ENCODE data around the gene CTSH.

CTSH gene

DNA sequence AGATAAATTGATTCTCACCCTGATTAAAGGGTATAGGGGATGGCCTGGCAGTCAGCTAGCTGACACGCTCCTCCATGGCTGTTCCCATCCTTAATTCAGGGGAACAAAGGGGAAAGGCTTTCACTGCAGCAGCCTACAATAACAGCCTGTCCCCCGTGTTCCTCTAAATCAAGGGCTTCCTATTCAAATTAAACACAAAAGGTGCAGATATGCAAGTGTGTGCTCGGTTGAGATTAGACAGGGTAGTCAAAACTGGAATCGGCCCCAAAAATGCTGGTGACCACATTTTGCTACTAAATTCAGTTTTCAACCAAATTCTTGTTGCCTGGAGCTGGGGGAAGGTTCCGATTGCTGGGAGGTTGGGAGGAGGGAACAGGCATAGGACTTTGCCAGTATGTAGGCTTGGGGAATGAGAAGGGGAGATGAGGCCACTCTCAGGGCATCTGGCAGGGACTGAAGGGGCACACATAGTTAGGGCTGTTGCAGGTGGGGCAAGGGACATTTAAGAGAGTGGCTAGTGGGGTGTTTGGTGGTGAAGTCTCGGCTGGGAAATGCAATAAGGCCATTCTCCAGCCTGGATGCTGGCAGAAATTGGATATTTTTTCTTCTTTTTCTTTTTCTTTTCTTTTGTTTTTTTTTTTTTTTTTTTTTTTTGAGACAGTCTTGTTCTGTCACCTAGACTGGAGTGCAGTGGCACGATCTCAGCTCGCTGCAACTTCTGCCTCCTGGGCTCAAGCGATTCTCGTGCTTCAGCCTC, 32.9 kb upstream of the CTSH start:
- no peak for DNase-seq

DNA sequence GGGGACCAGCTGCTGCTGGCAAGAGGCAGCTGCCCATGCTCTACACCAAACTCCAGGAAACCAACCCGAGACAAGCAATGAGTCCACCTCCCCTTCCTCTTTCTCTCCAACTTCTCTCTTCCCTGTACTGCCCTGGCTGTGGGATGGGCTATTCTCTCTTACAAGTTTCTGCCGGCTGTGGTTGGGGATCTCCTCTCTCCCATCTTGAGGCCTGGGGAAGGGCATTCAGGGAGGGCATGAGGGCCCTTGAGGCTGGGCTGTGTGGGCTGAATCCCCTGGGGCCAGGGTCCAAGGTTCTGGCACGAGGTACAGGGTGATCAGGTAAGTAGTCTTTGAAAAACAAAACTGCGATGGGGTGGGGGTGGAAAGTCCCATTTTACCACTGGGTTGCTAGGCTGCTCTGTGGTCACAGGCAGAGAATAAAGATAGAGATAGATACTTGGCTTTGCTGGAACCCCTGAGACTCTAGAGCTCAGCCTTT, 32.3 kb upstream of the CTSH start:
- no peak for DNase-seq

DNA sequence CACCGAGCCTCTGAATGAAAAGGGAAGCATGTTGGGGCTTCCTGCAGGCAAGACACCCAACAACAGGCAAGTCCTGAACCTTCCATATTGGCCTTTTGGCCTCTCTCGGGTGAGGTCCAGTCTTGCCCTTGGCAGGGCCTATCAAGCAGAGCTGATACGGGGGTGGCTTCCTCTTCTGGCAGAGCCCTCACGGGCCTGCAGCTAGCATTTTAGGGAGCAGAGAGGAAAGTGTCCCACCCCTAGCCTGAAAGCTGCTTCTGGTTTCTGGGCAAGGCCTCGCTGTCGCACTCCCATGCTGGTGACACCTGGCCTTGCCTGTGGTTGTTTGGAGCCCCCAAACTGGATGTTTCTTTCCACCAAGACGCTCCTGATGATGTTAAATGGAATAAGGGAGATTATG, 31.8 kb upstream of the CTSH start:
- DNase-seq = no peak

DNA sequence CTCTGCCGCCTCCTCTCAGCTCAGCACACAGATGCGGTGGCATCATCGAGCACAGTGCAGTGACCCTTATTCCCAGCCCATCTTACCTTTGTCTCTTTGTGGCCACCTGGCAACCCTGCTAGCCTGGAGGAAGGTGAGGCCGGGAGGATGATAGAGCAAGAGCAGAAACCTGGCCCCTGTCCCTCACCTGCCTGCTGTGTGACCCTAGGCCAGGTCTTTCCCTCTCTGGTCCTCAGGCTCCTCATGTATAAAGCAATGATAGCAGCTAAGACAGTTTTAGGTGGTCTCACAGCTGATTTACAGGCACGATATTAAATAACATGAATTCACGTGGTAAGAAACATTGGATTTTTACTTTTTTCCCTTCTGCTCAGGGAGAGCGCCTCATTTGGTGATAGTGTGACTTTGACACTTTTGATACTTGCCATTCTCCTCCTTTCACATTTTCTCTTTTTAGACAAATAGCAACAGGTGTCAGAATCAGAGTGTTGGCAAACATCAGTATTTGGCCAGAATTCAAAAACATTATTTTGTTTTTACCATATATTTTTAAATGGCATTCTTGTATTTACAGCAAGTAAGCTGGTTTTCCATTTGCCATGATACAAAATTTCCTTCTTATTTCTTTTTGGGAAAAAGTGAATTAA, 29.5 kb upstream of the CTSH start:
- no peak for DNase-seq

DNA sequence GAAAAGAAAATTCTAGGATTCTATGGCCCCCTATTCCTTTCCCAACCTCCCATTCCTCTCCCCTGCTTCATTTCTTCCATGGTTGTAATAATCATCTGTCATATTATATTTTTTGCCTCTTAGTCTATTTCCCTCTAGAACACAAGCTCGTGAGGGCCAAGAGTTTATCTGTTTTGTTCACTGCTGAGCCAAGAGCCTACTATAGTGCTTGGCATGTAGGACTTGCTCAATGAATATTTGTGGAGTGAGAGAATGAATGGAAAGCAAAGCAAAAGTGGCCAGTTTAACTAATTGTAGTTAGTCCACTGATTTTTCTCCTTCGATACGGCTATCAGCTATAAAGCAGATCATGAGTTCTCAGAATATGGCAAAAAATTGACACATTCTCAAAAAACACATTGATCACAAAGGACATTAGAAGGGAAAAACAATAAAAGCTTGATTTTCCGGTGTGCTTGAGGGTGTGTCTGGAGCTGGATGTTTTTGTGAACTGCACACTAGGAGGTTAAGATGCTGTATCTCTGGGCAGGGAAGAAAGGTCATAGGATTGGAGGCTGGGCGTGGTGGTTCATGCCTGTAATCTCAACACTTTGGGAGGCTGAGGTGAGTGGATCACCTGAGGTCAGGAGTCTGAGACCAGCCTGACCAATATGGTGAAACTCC, 25.0 kb upstream of the CTSH start:
- DNase-seq = no peak

DNA sequence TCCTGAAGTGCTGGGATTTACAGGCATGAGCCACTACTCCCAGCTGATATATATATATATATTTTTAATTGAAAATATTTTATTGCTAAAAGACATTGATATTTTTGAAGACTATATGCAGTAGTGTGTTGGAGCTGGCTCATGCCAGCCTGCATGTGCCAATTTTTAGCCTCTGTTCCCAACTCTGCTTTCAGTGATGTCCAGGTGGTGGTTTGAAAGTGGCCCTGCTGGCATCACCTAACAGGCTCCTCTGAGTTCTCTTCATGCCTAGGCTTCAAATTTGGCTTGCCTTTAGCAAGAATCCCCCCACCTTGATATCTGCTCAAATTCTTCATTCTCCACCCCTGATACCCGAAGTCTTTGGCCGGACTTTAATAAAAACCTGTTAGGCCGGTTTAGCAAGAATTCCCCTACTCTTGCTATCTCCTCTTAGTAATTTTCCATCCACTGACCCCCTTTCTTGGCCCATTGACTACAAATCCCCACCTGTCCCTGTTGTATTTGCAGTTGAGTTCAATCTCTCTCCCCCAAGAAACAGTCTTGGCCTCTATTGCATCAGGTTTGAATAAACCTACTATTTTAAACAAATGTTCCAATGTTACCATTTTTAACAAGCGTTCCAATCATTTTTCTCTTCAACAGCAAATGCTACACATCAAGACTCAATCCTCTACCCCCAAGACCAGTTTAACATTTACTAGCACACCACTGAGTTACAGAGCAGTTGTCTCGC, 23.9 kb upstream of the CTSH start:
- no peak for DNase-seq

DNA sequence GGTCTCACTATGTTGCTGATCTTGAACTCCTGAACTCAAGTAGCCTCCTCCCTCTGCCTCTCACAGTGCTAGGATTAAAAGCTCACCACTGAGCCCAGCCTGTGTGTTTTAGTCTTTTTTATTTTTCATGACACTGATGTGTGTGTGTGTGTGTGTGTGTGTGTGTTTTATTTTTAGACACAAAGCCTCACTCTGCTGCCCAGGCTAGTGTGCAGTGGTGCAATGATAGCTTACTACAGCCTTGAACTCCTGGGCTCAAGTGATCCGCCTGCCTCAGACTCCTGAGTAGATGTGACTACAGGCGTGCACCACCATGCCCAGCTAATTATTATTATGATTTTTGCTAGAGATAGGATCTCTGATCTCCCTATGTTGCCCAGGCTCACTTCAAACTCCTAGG, 23.3 kb upstream of the CTSH start:
- DNase-seq = no peak

DNA sequence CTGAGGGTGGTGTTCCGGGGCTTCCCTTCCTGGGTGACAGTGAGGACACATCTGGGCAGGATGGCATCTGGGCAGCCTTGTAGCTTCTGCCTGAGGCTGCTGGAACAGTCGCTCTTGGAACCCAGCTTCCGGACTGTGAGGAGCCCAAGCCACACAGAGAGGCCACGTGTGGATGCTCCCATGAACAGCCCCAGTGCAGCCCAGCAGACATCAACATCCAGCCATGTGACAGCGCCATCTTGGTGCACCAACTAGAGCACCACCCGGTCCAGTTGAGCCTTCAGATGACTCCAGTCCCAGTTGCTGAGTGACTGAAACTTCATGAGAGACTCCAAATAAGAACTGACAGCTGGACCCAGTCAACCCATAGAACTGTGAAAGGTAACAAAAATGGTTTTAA, 15.5 kb upstream of the CTSH start:
- no peak for DNase-seq

DNA sequence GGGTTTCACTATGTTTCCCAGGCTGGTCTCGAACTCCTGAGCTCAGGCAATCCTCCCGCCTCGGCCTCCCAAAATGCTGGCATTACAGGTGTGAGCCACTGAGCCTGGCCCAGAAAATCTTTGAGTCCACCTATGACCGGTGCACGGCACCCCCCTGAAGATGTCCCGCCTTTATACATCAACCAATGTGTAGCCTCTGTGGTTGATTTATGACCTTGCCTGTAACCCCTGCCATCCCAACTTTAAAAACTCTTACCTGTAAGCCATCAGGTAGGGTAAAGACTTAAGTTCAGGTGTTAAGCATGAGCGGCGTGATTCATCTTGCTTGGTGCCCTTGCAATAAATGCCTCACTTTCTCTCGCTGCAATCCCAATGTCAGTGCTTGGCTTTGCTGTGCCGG, 14.5 kb upstream of the CTSH start:
- DNase-seq = no peak

DNA sequence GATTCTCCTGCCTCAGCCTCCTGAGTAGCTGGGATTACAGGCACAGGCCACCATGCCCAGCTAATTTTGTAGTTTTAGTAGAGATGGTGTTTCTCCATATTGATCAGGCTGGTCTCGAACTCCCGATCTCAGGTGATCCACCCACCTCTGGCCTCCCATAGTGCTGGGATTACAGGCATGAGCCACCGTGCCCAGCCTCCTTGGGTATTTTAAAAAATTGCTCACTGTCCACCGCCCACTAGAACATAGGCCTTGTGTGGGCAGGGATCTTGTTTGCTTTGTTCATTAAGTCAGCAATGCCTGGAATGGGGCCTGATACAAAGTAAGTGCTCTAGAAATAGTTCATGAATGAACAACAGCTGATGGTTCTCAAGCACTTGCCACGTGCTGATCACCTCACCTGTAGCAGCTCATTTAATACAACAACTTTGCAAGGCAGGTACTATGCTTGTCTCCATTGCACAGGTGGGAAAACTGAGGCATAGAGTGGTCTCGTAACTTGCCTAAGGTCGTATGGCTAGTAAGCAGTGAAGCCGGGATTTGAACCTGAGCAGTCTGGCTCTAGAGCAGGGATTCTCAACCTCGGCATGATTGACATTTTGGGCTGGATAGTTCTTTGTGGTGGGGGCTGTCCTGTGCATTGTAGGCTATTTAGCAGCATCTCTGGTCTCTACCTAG, 12.7 kb upstream of the CTSH start:
- no peak for DNase-seq

DNA sequence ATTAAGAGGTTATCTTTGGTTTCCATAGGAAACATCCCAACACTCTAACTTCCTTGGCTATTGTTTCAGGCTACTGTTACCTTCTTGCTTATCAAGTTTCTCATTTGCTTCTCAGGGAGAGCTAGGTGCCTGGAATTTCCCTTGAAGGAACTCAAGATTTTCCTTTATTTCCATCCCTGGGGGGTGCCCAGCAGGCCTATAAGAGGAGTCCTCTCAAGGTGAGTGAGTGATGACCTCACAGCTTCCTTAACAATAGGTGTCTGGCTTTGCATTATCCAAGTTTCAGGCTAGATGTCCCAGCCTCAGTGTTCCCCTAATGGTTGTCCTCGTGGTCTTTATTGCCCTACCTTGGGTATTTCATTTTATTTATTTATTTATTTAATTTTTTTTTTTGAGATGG, 12.1 kb upstream of the CTSH start:
- no peak for DNase-seq

DNA sequence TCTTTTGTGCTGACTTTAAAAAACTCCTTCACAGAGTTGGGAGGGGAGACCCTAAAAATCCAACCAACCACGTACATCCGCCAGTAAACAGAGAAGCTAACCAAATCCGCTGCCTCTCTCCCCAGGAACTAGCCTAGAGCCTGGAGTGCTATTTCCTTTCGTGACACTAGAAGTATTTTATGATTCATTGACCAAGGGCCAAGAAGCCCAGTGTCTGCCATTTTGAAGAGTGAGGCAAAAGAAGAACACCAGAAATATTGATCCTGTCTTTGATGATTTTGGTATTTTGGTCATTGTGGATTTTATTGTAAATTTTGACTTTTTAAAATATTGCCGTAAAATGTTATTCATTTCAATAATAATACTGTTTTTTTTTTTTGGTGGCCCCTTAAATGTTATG, 10.5 kb upstream of the CTSH start:
- no peak for DNase-seq

DNA sequence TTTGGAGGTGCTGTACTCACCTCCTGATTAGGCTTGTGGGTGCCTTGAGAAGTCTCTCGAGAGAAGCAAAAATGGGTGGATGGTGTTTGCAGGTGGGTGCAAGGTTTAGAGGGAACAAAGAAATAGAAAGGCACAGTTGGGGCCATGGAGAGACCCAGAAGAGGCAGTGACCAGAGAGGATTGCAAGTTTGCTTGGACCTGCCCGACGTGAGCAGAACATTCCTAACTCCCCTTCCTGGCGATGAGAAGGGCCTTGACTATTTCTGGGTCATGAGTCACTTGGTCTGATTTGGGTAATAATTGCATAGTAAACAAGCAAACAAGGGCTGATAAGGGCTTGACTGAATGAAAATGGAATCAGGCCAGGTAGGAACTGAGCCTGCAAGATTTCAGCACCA, 7.0 kb upstream of the CTSH start:
- no peak for DNase-seq

DNA sequence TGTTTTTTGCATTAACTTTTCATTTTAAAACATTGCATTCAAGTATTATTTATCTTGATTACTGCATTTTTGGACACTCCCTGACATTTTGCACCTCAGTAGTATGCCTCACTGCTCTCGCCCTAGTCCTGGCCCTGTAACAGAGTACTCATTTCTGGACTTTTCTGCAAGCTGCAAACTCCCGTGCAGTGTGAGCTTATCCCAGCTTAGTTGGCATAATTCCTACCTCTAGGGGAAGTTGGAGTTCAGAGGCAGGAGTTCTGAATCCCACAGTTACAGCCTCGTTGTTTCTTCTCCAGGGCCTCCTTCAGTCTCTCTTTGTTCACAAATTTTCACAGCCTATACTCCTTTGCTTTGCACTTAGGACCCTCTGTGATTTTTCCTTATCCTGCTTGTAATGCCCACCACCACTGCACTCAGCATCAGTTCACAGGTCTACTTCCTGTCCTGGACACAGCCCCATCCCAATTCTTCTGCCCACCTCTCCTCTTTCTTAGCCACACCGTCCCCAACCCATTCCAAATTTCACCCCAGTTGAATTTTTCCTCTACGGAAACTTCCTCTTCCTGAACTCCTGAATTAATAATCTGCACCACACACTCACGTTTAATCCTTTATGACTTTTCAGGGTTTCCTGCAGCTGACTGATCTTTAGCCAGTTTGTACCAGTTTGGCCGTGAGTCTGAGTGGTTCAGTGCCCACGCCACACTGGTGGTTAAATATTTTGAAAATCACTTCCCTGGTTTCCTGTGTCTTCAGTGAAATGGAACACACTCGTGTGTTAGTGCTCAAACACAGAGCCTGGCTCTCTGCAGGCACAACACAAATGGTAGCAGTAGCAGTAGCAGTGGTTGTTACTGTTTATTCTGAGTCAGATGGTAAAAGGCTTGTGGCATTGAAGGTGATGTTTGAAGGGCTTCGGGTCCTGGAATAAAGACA, 6.3 kb upstream of the CTSH start:
- DNase-seq = peak; percentile 11

DNA sequence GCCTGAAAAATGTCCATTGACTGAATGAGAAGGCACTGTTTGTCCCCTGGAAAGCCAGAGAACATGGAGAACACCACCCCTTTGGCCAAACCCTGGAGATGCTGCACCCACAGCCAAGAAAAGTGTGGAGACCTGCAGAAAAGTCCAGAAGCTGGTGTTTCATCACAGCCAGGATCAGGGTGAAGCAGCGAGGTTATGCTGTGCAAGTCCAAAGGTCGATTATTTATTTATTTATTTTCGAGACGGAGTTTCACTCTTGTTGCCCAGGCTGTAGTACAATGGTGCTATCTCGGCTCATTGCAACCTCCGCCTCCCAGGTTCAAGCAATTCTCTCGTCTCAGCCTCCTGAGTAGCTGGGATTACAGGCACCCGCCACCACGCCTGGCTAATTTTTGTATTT, 5.5 kb upstream of the CTSH start:
- DNase-seq = no peak

DNA sequence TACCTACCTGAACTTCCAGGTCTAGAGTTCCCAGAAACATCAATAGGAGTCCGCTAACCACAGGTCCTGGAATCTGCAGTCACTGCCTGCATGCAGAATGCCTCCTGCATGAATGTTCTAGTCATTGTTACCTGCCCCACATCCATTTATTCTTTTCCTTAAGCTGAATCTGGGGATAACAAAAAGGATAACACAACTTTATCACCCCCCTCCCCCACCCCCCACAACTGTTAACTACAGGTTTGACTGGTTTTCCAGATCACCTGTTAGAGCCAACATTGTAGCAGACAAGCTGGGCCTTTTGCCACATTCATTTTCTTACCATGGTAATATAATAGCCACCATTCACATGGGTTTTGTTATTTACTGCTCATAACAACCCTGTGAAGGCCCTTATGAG, 4.6 kb upstream of the CTSH start:
- no peak for DNase-seq

DNA sequence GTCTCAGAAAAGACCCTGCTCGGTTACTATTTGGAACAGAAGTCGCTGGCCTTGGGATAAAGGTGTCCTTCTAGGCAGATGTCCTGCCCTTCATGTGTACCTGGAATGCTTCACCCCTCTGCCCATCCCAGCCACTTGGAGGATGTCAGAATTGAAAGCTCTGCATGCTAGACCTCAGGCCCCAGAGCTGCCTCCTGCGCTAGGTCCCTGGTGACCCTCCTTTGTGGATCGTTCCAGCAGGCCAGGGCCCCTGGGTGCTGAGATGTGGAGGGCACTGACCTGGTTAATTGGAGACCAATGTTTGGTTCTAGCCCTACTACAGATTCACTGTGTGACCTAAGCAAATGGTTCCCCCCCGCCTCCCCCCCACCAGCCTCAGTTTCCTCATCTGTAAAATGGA, 2.7 kb upstream of the CTSH start:
- DNase-seq = no peak

DNA sequence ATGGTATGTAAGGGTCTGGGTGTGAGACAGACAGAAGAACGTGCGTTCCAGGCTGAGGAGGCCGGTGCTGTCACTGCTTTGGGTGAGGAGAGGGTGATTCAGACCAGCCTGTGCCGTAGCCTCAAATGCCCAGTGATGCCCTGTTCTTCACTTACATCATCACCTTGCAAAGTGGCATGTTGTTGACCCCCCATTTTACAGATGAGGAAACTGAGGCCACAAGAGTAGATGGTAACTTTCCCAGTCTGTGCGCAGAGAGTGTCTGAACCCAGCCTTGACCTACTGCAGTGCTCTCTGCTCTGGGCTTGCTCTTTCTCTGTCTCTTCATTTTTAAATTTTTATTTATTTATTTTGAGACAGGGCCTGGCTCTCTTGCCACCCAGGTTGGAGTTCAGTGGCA, 1.6 kb upstream of the CTSH start:
- no peak for DNase-seq

DNA sequence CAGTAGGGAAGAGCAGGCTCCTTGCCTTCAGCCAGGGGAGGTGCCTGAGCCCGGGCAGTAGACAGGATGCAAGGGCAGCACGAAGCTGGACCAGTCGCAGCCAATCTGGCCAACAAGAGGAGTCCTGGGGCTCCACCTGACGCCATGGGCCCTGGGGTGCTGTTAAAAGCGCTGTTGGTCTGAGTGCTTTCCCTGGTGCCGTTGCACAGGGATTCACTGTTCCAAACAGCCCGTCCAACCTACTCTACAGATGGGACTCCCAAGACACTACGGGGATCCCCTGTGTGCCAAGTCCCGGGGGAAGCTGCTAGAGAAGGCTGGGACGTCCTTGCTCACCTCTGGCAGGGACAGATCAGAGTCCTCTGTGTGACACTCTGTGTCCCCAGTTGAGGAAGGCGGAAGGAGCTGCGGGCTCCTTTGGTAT, 632 bp downstream of the CTSH start:
- DNase-seq = peak; percentile 19

DNA sequence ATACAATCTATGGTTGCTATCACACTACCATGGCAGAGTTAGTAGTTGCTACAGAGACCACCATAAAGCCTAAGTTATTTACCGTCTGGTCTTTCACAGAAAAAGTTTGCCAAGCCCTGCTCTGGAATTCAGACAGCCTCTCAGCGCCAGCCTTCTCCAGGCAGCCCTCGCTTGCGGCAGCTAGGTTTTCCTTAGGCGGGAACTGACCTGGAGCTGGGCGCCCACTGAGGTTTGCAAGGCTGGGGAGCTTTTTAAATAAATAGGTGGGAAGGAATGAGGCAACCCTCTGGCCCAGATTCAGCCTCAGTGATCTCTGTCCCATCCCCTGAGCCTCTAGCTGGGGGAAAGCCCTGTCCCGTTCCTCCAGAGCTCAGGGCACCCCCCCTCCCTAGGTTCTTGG, 1.2 kb downstream of the CTSH start:
- no peak for DNase-seq

DNA sequence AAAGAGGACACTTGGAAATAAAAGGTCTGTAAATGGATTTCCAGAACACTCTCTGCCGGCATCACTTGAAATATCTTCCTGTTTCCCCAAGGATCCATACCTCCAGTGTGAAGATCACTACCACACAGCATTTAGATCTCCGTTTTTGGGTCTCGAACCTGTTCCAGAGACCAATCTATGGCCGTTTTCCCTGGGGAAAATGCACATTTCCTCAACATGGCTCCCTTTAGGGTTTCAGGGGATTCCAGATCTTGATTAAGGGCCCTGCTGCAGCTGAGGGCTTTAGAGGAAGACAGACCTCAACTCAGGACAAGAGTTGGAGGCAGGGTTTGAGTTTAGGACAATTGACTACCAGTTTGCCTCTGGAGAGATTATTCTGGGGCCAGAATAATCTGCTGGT, 2.1 kb downstream of the CTSH start:
- no peak for DNase-seq

Measured in midbrain (tissue), 1 donor.